Measurements from ENCODE around the gene CCDC82. TPM values are rescaled to one million over a fixed set of nuclear protein-coding genes. Genes with fewer than 3 reads are reported as not detected.

CCDC82 gene
- total and polyA plus RNA-seq, 2 experiments from 2014 or later: 19.1 to 33.2 TPM

- H3K9me2 ChIP-seq (ENCODE audit: insufficient read depth): no peaks in the 10 kb centered on the region
- H3F3A ChIP-seq (ENCODE audit: insufficient read depth): peaks cover 62% of the 10 kb centered on the region
- H3K4me2 ChIP-seq (ENCODE audit: unreplicated experiment): peak overlapping the region; percentile 97
- H3K27ac ChIP-seq: peak overlapping the region; percentile 80
- peaks cover 51% of the 10 kb centered on the region for H3K4me1 ChIP-seq (ENCODE audit: insufficient read depth)
- H3K4me3 ChIP-seq: peak overlapping the region; percentile 100
- no peaks in the 10 kb centered on the region for H3K27me3 ChIP-seq (replicated peaks; ENCODE audit: insufficient read depth)
- 1 to 3% methylated on average over 13 of the region's 13 CpGs for WGBS, 2 experiments (ENCODE audit: low coverage in 1 of 2, low lambda C conversion rate in 2 of 2, missing lambda C conversion rate in 2 of 2)
- in situ Hi-C loops (cut with MboI): no loop called here
- H3K79me2 ChIP-seq (ENCODE audit: insufficient read depth): peaks cover 89% of the 10 kb centered on the region
- H3K9ac ChIP-seq: peak overlapping the region; percentile 95
- TF ChIP-seq EZH2phosphoT487 (IDR thresholded peaks at IDR 0.05; ENCODE audit: insufficient read depth, low read depth) (no peak), EZH2 (IDR thresholded peaks at IDR 0.05; ENCODE audit: insufficient read depth, poor library complexity, severe bottlenecking) (no peak)
- H2AFZ ChIP-seq: peak overlapping the region; percentile 27
- peak; percentile 91 for DNase-seq
- no peaks in the 10 kb centered on the region for H3K9me3 ChIP-seq (ENCODE audit: low read depth)
- H4K20me1 ChIP-seq (ENCODE audit: insufficient read depth): no peaks in the 10 kb centered on the region; the same call in 1 of the 2 replicates
- peaks cover 9% of the 10 kb centered on the region; the same call in 1 of the 2 replicates for H3K36me3 ChIP-seq (ENCODE audit: low read depth)
Observed at GRCh38 chr11:96338910-96339705, 50.6 kb downstream of the CCDC82 start.

GRCh38 chr11:96337541-96338431 is 51.9 kb downstream of the CCDC82 start:
- no peak overlapping the region for H2AFZ ChIP-seq
- in situ Hi-C loops (cut with MboI): no loop called here
- peaks cover 74% of the 10 kb centered on the region for H3F3A ChIP-seq (ENCODE audit: insufficient read depth)
- peaks cover 60% of the 10 kb centered on the region for H3K4me1 ChIP-seq (ENCODE audit: insufficient read depth)
- 54 to 58% methylated on average over 6 of the region's 6 CpGs for WGBS, 2 experiments (ENCODE audit: low coverage in 1 of 2, low lambda C conversion rate in 2 of 2, missing lambda C conversion rate in 2 of 2)
- H4K20me1 ChIP-seq (ENCODE audit: insufficient read depth): no peaks in the 10 kb centered on the region; the same call in 1 of the 2 replicates
- no peaks in the 10 kb centered on the region for H3K27me3 ChIP-seq (replicated peaks; ENCODE audit: insufficient read depth)
- peak overlapping the region; percentile 100 for H3K4me3 ChIP-seq
- TF ChIP-seq EZH2 (IDR thresholded peaks at IDR 0.05; ENCODE audit: insufficient read depth, poor library complexity, severe bottlenecking): no peak
- no peak for TF ChIP-seq EZH2phosphoT487 (IDR thresholded peaks at IDR 0.05; ENCODE audit: insufficient read depth, low read depth)
- no peaks in the 10 kb centered on the region for H3K9me3 ChIP-seq (ENCODE audit: low read depth)
- DNase-seq: peak; percentile 73
- H3K27ac ChIP-seq: peak overlapping the region; percentile 80
- no peaks in the 10 kb centered on the region for H3K9me2 ChIP-seq (ENCODE audit: insufficient read depth)
- peaks cover 9% of the 10 kb centered on the region; the same call in 1 of the 2 replicates for H3K36me3 ChIP-seq (ENCODE audit: low read depth)
- peak overlapping the region; percentile 97 for H3K4me2 ChIP-seq (ENCODE audit: unreplicated experiment)
- peak overlapping the region; percentile 95 for H3K9ac ChIP-seq
- H3K79me2 ChIP-seq (ENCODE audit: insufficient read depth): peaks cover 100% of the 10 kb centered on the region

- H3K9ac ChIP-seq: no peak overlapping the region
- peaks cover 9% of the 10 kb centered on the region; the same call in 1 of the 2 replicates for H3K36me3 ChIP-seq (ENCODE audit: low read depth)
- TF ChIP-seq EZH2 (IDR thresholded peaks at IDR 0.05; ENCODE audit: insufficient read depth, poor library complexity, severe bottlenecking) (no peak), EZH2phosphoT487 (IDR thresholded peaks at IDR 0.05; ENCODE audit: insufficient read depth, low read depth) (no peak)
- no peak overlapping the region for H2AFZ ChIP-seq
- H3K4me1 ChIP-seq (ENCODE audit: insufficient read depth): peaks cover 68% of the 10 kb centered on the region
- no peak overlapping the region for H3K27ac ChIP-seq
- no peak overlapping the region for H3K4me3 ChIP-seq
- H3K79me2 ChIP-seq (ENCODE audit: insufficient read depth): peaks cover 100% of the 10 kb centered on the region
- H3K9me2 ChIP-seq (ENCODE audit: insufficient read depth): no peaks in the 10 kb centered on the region
- H3F3A ChIP-seq (ENCODE audit: insufficient read depth): peaks cover 69% of the 10 kb centered on the region
- no peaks in the 10 kb centered on the region for H3K9me3 ChIP-seq (ENCODE audit: low read depth)
- 96 to 100% methylated on average over 4 of the region's 4 CpGs for WGBS, 2 experiments (ENCODE audit: low coverage in 1 of 2, low lambda C conversion rate in 2 of 2, missing lambda C conversion rate in 2 of 2)
- no peaks in the 10 kb centered on the region; the same call in 1 of the 2 replicates for H4K20me1 ChIP-seq (ENCODE audit: insufficient read depth)
- H3K27me3 ChIP-seq (replicated peaks; ENCODE audit: insufficient read depth): no peaks in the 10 kb centered on the region
- in situ Hi-C loops (cut with MboI): no loop called here
- no peak for DNase-seq
- no peak overlapping the region for H3K4me2 ChIP-seq (ENCODE audit: unreplicated experiment)
Observed at GRCh38 chr11:96335388-96335787, 54.3 kb downstream of the CCDC82 start.

GRCh38 chr11:96334219-96334618 is 55.5 kb downstream of the CCDC82 start:
- Histone ChIP-seq H3F3A (ENCODE audit: insufficient read depth) (peaks cover 58% of the 10 kb centered on the region), H3K27ac (peak overlapping the region; percentile 77), H3K4me3 (peak overlapping the region; percentile 49; the same call in 1 of the 2 replicates), H3K4me2 (ENCODE audit: unreplicated experiment) (peak overlapping the region; percentile 58), H3K36me3 (ENCODE audit: low read depth) (peaks cover 9% of the 10 kb centered on the region; the same call in 1 of the 2 replicates), H3K9ac (no peak overlapping the region), H3K9me3 (ENCODE audit: low read depth) (no peaks in the 10 kb centered on the region), H4K20me1 (ENCODE audit: insufficient read depth) (no peaks in the 10 kb centered on the region; the same call in 1 of the 2 replicates), H3K79me2 (ENCODE audit: insufficient read depth) (peaks cover 100% of the 10 kb centered on the region), H3K9me2 (ENCODE audit: insufficient read depth) (no peaks in the 10 kb centered on the region), H3K4me1 (ENCODE audit: insufficient read depth) (peaks cover 76% of the 10 kb centered on the region), H3K27me3 (replicated peaks; ENCODE audit: insufficient read depth) (no peaks in the 10 kb centered on the region), H2AFZ (no peak overlapping the region)
- 91 to 93% methylated on average over 4 of the region's 4 CpGs for WGBS, 2 experiments (ENCODE audit: low coverage in 1 of 2, low lambda C conversion rate in 2 of 2, missing lambda C conversion rate in 2 of 2)
- in situ Hi-C loops (cut with MboI): no loop called here
- no peak for TF ChIP-seq EZH2 (IDR thresholded peaks at IDR 0.05; ENCODE audit: insufficient read depth, poor library complexity, severe bottlenecking)
- no peak for TF ChIP-seq EZH2phosphoT487 (IDR thresholded peaks at IDR 0.05; ENCODE audit: insufficient read depth, low read depth)
- DNase-seq: no peak
